SU-DHL-6 (cell line): ENCODE results near the gene CLTCL1.

ENCODE experiments used
- CTCF ChIP-seq: fragments of 200-600 bp; sonication (generic); IDR thresholded peaks from one replicate; pipeline ENCODE4 v1.5.1; 2017; ENCODE audit warnings: antibody characterized with exemption, mild to moderate bottlenecking, low read length, moderate library complexity; ENCODE audit not compliant: insufficient read depth, poor library complexity, severe bottlenecking
- EZH2phosphoT487 ChIP-seq: fragments of 200-600 bp; sonication (generic), shearing (Covaris generic); conservative IDR thresholded peaks from 2 replicates; pipeline ENCODE4 v1.6.1; 2018; ENCODE audit warnings: mild to moderate bottlenecking, antibody characterized with exemption, low read length, moderate library complexity, mixed read lengths

GRCh38 chr22:19177164-19178064 is 114.1 kb downstream of the CLTCL1 start:
- no peak for TF ChIP-seq CTCF
- TF ChIP-seq EZH2phosphoT487, result no peak
